AG09319 (cell line): ENCODE results near the gene CEP104.

Source experiments
- DNase-seq: peaks from one replicate; pipeline ENCODE4 v3.0.0-alpha.2; 2010; ENCODE audit warnings: low read depth; ENCODE audit errors: extremely low read depth
- TF ChIP-seq, protein P1 (sequence below): IDR thresholded peaks from 2 replicates; pipeline ENCODE4 v1.5.1; 2011; ENCODE audit warnings: low read depth, mild to moderate bottlenecking, inconsistent platforms, low read length, moderate library complexity

The CEP104 gene

DNA sequence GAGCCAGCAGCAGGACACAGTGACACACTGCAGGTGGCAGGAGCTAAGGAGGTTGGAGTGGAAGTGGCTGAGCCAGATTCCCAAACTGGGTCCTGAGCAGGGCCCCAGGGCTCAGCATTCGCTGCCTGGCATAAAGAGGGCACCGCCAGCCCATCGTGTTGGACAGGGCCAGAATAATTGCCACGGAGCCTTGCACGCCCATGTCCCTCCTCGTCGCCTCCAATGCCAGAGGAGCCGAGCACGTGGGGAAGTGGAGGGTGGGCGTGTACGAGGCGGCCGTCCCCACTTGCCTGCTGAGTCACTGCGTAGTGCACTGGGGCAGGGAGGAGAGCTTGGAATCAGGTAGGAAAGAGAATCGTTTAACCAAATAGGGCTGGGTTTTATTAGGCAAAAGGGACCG is 34.6 kb downstream of the CEP104 start:
- TF ChIP-seq, protein P1, sequence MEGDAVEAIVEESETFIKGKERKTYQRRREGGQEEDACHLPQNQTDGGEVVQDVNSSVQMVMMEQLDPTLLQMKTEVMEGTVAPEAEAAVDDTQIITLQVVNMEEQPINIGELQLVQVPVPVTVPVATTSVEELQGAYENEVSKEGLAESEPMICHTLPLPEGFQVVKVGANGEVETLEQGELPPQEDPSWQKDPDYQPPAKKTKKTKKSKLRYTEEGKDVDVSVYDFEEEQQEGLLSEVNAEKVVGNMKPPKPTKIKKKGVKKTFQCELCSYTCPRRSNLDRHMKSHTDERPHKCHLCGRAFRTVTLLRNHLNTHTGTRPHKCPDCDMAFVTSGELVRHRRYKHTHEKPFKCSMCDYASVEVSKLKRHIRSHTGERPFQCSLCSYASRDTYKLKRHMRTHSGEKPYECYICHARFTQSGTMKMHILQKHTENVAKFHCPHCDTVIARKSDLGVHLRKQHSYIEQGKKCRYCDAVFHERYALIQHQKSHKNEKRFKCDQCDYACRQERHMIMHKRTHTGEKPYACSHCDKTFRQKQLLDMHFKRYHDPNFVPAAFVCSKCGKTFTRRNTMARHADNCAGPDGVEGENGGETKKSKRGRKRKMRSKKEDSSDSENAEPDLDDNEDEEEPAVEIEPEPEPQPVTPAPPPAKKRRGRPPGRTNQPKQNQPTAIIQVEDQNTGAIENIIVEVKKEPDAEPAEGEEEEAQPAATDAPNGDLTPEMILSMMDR, result no peak
- DNase-seq, result no peak

DNA sequence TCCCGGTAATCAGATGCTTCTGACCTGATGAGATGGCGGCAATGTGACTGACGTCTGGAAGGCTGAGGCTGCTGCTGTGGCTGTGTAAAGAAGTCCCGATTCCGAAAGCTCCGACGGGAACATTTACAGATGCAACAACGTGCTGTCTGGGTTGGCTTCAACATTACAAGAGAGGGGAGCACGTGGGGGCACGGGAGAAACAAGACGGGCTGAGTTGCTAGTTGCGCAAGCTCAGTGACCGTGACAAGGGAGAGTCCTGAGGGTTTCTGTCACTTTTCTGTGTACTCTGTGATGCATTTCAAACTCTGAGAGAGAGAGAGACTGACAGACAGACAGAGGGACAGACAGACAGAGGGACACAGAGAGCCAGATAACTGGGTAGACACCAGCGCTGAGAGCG is 35.1 kb downstream of the CEP104 start:
- TF ChIP-seq, protein P1, result no peak
- no peak for DNase-seq

DNA sequence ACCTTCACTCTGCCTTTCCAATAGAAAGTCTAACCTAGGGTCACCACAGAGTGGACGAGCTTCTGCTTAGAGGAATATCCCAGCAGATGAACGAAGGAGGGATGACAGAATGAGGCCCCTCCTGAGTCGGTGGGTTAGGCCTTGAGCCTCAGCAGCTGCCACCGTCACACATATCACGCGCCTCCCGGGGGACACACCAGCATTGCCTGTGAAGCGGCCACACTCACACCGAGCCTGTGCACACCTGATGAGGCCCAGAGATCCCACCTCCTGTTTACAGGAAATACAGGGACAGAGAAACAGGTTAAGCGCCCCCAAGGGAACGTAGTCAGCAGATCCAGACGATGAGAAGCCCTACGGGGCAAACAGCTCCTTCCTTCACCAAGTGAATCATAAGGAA is 35.6 kb downstream of the CEP104 start:
- no peak for DNase-seq

DNA sequence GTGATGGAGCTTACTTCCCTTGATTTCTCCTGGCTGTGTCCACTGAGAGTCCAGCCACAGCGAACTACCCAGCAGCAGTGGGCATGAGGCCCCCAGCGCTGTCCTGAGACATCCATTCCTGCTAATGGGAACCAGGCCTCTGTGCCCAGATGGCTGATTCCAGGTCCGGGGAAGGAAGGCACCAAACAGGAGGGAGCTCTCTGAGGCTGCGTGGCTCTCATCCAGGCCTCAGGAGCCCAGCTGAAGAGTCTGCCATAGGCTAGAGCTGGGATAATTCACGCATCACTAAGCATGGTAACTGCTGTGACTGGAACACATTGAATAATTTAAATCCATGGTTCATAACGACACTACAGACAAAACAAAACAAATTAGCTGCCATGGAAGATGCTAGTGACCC is 36.0 kb downstream of the CEP104 start:
- no peak for DNase-seq
- TF ChIP-seq, protein P1, result no peak

More for the DNA sequence above, 35.6 kb downstream of the CEP104 start:
- TF ChIP-seq, protein P1, result no peak

DNA sequence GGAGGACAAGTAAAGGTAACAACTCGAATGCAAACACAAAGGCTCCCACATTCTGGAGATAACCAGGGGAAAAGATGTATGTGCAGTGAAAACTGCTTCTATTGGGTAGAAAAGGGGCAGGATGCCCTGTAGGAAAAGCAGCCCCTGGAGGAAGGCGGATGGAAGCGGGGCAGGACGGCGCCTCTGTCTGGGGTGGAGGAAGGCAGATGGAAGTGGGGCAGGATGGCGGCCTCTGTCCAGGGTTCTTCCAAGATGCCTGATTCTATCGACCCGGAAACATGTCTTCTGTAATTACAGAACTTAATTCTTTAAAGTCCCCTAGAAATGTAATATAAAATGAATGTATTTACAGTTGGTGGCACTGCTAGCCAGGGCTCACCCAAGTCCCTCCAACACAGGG is 36.7 kb downstream of the CEP104 start:
- no peak for DNase-seq
- TF ChIP-seq, protein P1, result no peak

DNA sequence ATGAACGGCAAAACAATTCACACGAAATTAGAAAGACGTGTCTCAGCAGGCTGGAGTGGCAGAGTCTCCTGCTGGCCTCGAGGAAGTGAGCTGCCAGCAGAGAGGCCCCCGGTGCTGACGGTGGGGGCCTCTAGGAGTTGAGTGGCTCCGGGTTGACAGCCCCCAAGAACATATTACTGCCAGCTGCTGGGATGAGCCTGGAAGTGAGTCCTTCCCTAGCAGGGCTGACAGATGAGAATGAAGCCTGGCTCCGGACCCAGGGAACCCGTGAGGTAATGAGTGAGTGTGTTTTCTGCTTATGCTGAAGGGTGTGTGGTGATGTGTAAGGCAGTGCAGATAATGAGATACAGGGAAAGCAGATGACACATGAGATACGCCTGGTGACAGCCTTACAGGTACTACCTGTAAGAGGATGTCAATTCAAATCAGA is 37.2 kb downstream of the CEP104 start:
- DNase-seq, result no peak
- TF ChIP-seq, protein P1, result no peak

DNA sequence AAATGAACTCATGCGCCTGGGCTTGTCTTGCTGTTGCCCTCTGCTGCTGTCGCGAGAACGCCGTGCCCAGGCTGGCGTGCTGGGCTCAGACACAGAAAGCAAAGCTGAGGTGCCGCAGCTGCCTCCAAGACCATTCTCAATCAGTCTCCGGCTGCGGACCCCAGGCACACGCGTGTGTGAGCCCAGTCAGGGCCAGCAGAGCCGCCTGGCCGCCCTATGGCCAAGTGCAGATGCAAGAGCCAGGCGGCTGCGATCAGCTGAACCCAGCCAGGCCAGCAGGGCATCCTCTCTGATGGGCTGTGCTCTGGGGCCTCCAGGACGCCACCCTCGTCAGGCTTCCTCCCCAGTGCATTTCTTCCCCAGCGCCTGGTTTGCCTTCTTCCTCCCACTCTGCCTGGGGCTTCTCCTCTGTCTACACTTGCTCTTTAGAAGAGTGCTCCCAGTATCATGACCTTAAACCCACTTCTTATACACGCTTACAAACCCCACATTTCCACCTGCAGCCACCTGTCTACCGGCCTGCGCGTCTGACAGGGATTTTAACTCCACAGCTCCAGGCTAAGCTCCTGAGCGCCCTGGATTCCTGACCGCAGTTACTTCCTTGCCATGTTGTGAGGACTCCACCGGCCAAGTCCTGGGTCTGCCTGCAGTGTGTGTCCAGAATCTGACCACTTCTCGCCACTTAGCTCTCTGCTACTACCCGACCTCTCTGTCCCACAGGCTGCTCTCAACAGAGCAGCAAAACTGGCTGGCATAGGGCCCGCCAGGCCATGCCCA is 39.0 kb downstream of the CEP104 start:
- TF ChIP-seq, protein P1, result no peak
- no peak for DNase-seq
